SU-DHL-6 (cell line): ENCODE data around the gene IMPG2.

Experiments
- H2AFZ ChIP-seq: fragments of 200-600 bp; sonication (generic); 2 replicates; pipeline ENCODE4 v1.6.1; 2014; ENCODE audit warnings: low read depth, mild to moderate bottlenecking, moderate library complexity, mixed read lengths, antibody characterized with exemption, low read length; ENCODE audit not compliant: severe bottlenecking
- H3F3A ChIP-seq: fragments of 200-600 bp; shearing (Covaris generic); 2 replicates; pipeline ENCODE4 v1.6.0; 2016; ENCODE audit warnings: antibody characterized with exemption, mild to moderate bottlenecking; ENCODE audit not compliant: insufficient read depth
- H3K27ac ChIP-seq: fragments of 200-600 bp; sonication (generic); 2 replicates; pipeline ENCODE4 v1.5.1; 2016; ENCODE audit warnings: low read depth, mild to moderate bottlenecking, low read length, moderate library complexity, mixed read lengths
- H3K27me3 ChIP-seq: fragments of 200-600 bp; sonication (generic), shearing (Covaris generic); 2 replicates; pipeline ENCODE4 v1.6.0; 2014; ENCODE audit warnings: mild to moderate bottlenecking, low read length
- H3K36me3 ChIP-seq: fragments of 200-600 bp; sonication (generic); 2 replicates; pipeline ENCODE4 v1.6.1; 2014; ENCODE audit warnings: mild to moderate bottlenecking, low read length, mixed read lengths
- H3K4me2 ChIP-seq: fragments of 300-600, 200-600 bp; shearing (Covaris generic), sonication (generic); 2 replicates; pipeline ENCODE4 v1.6.0; 2014; ENCODE audit warnings: low read length, low read depth, mild to moderate bottlenecking; ENCODE audit not compliant: poor library complexity, severe bottlenecking
- H3K4me3 ChIP-seq: fragments of 200-600 bp; sonication (generic); 2 replicates; pipeline ENCODE4 v1.5.1; 2014; ENCODE audit warnings: antibody characterized with exemption, low read length, mild to moderate bottlenecking, mixed read lengths; ENCODE audit not compliant: insufficient read depth, poor library complexity, severe bottlenecking
- H3K79me2 ChIP-seq: fragments of 200-600 bp; sonication (generic); 2 replicates; pipeline ENCODE4 v1.6.1; 2014; ENCODE audit warnings: mild to moderate bottlenecking, low read length, moderate library complexity; ENCODE audit not compliant: insufficient read depth
- H3K9ac ChIP-seq: fragments of 200-600 bp; sonication (generic); 2 replicates; pipeline ENCODE4 v1.7.0; 2014; ENCODE audit warnings: mild to moderate bottlenecking, low read length
- H3K9me2 ChIP-seq: fragments of 200-600 bp; sonication (generic); replicated peaks from 2 replicates; pipeline ENCODE4 v1.6.1; 2014; ENCODE audit warnings: low read length; ENCODE audit not compliant: insufficient read depth
- H3K9me3 ChIP-seq: fragments of 200-600 bp; sonication (generic); 2 replicates; pipeline ENCODE4 v1.6.1; 2014; ENCODE audit warnings: low read length, mixed read lengths; ENCODE audit not compliant: insufficient read depth
- H4K20me1 ChIP-seq: fragments of 200-600 bp; sonication (generic); 2 replicates; pipeline ENCODE4 v1.6.1; 2014; ENCODE audit warnings: low read depth, mild to moderate bottlenecking, antibody characterized with exemption, low read length, moderate library complexity, mixed read lengths
- EZH2phosphoT487 ChIP-seq: fragments of 200-600 bp; sonication (generic), shearing (Covaris generic); conservative IDR thresholded peaks from 2 replicates; pipeline ENCODE4 v1.6.1; 2018; ENCODE audit warnings: mild to moderate bottlenecking, antibody characterized with exemption, low read length, moderate library complexity, mixed read lengths
- TF ChIP-seq, protein P1 (sequence below): fragments of 200-600 bp; sonication (generic); IDR thresholded peaks from one replicate; pipeline ENCODE4 v1.5.1; 2017; ENCODE audit warnings: antibody characterized with exemption, mild to moderate bottlenecking, low read length, moderate library complexity; ENCODE audit not compliant: insufficient read depth, poor library complexity, severe bottlenecking

Gene IMPG2

DNA sequence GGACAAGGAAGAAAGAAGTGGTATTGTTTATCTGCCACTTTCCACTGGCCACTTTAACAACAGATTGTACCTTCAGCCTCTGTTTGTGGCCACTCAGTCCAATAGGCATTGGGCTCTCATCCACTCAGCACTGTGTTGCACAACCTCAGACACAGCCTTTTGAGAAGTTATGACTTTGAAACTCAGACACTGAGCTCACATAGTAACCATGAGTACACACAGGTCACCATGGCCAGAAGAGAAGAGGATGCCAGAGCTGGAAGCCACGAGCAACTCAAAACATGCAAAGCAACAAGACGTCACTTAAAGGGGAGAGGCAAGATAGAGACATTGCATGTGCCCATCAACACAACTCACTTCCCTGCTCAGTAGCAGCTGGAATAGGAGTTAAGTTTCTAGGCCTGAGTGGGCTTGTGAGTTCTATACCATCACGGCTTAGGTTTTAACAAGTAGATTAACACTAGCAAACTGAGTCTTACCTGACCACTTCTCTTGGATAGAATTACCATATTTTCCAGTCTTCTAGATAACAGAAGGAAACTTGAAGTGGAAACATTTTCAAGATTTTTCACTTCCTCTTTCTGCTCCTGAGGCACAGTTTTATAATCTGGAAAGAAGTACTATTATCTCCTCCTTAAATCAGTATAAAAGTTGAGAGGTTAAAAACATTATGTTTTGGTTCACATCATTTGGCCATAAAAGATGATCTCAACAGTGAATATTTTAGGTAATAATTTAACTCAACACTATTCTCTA is 103.5 kb downstream of the IMPG2 start:
- Histone ChIP-seq H3F3A (no peaks in the 10 kb centered on the region), H3K27ac (no peak overlapping the region)
- TF ChIP-seq, protein P1, sequence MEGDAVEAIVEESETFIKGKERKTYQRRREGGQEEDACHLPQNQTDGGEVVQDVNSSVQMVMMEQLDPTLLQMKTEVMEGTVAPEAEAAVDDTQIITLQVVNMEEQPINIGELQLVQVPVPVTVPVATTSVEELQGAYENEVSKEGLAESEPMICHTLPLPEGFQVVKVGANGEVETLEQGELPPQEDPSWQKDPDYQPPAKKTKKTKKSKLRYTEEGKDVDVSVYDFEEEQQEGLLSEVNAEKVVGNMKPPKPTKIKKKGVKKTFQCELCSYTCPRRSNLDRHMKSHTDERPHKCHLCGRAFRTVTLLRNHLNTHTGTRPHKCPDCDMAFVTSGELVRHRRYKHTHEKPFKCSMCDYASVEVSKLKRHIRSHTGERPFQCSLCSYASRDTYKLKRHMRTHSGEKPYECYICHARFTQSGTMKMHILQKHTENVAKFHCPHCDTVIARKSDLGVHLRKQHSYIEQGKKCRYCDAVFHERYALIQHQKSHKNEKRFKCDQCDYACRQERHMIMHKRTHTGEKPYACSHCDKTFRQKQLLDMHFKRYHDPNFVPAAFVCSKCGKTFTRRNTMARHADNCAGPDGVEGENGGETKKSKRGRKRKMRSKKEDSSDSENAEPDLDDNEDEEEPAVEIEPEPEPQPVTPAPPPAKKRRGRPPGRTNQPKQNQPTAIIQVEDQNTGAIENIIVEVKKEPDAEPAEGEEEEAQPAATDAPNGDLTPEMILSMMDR: no peak
- no peak for TF ChIP-seq EZH2phosphoT487

DNA sequence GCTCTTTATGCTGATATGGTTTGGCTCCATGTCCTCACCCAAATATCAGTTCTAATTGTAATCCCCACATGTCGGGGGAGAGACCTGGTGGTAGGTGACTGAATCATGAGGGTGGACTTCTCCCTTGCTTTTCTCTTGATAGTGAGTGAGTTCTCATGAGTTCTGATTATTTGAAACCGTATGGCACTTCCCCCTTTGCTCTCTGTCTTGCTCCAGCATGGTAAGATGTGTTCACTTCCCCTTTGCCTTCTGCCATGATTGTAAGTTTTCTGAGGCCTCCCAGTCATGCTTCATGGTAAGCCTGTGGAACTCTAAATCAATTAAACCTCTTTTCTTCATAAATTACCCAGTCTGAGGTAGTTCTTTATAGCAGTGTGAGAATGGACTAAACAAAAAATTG is 107.6 kb downstream of the IMPG2 start:
- peaks cover 3% of the 10 kb centered on the region; the same call in 1 of the 2 replicates for H3K9me3 ChIP-seq
- no peaks in the 10 kb centered on the region for H3K36me3 ChIP-seq
- no peak overlapping the region for H3K4me3 ChIP-seq
- no peaks in the 10 kb centered on the region for H3K9me2 ChIP-seq
- H2AFZ ChIP-seq: no peak overlapping the region
- TF ChIP-seq EZH2phosphoT487: no peak
- TF ChIP-seq, protein P1: no peak
- H4K20me1 ChIP-seq: no peaks in the 10 kb centered on the region
- no peak overlapping the region for H3K9ac ChIP-seq
- H3K4me2 ChIP-seq: no peak overlapping the region
- no peak overlapping the region for H3K27ac ChIP-seq
- no peaks in the 10 kb centered on the region for H3F3A ChIP-seq
- no peaks in the 10 kb centered on the region for H3K27me3 ChIP-seq
- no peaks in the 10 kb centered on the region for H3K79me2 ChIP-seq

More for the DNA sequence above, 103.5 kb downstream of the IMPG2 start:
- no peak overlapping the region for H3K4me2 ChIP-seq
- H3K4me3 ChIP-seq: no peak overlapping the region
- no peaks in the 10 kb centered on the region for H3K79me2 ChIP-seq
- no peaks in the 10 kb centered on the region for H3K27me3 ChIP-seq
- H2AFZ ChIP-seq: no peak overlapping the region
- H4K20me1 ChIP-seq: no peaks in the 10 kb centered on the region
- H3K36me3 ChIP-seq: no peaks in the 10 kb centered on the region
- no peaks in the 10 kb centered on the region for H3K9me2 ChIP-seq
- H3K9me3 ChIP-seq: peaks cover 13% of the 10 kb centered on the region; the same call in 1 of the 2 replicates
- H3K9ac ChIP-seq: no peak overlapping the region

DNA sequence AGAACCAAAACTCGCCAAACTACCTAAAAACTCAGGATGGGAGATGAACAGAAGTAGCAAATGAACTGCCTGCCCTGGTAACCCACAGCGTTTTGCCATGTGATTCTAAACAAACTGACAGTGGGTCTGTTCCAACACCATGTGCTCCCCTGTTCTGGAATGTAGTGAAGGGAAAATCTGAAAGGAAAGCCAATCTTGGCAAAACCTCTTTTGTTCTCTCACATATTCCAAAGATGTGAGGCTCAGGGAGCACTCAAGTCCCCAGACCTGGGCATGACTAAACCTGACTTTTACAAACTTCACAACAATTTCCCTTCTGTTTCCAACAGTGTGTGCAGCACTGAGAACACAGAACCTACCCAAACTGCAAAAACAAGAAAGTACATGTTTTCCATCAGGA is 116.1 kb downstream of the IMPG2 start:
- Histone ChIP-seq H3K4me3 (no peak overlapping the region), H3K79me2 (no peaks in the 10 kb centered on the region), H3K27ac (no peak overlapping the region), H3K4me2 (no peak overlapping the region), H3K9me2 (no peaks in the 10 kb centered on the region), H4K20me1 (no peaks in the 10 kb centered on the region), H3K27me3 (0 out of 2 replicates have a peak, but pooled peaks cover 3% of the 10 kb centered on the region), H3F3A (no peaks in the 10 kb centered on the region), H2AFZ (no peak overlapping the region), H3K9me3 (no peaks in the 10 kb centered on the region), H3K9ac (no peak overlapping the region), H3K36me3 (no peaks in the 10 kb centered on the region)
- no peak for TF ChIP-seq EZH2phosphoT487
- TF ChIP-seq, protein P1: no peak
